Cortex of kidney (tissue), 1 donor: ENCODE data around the gene SASH1.
"Not testable (repeated sequence)": the region's sequence is repeated elsewhere in the genome, so short reads cannot be mapped to it uniquely, and the experiment has no call there.

ENCODE experiments used
- DNase-seq: peaks from one replicate; lab custom pipeline; 2025; lab: John Stamatoyannopoulos, UW

The SASH1 gene

DNA sequence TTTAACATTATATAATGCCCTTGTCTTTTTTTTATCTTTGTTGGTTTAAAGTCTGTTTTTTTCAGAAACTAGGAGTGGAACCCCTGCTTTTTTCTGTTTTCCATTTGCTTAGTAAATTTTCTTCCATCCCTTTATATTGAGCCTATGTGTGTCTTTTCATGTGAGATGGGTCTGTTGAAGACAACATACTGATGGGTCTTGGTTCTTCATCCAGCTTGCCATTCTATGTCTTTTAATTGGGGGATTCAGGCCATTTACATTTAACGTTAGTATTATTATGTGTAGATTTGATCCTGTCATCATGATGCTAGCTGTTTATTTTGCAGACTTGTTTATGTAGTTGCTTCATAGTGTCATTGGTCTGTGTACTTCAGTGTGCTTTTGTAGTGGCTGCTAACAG lies 243.0 kb downstream of the SASH1 start:
- not testable (repeated sequence) for DNase-seq

- DNase-seq, result no peak
Observed at GRCh38 chr6:148590883-148591282, 248.2 kb downstream of the SASH1 start.

- DNase-seq, result no peak
Observed at GRCh38 chr6:148591656-148592055, 249.0 kb downstream of the SASH1 start.

DNA sequence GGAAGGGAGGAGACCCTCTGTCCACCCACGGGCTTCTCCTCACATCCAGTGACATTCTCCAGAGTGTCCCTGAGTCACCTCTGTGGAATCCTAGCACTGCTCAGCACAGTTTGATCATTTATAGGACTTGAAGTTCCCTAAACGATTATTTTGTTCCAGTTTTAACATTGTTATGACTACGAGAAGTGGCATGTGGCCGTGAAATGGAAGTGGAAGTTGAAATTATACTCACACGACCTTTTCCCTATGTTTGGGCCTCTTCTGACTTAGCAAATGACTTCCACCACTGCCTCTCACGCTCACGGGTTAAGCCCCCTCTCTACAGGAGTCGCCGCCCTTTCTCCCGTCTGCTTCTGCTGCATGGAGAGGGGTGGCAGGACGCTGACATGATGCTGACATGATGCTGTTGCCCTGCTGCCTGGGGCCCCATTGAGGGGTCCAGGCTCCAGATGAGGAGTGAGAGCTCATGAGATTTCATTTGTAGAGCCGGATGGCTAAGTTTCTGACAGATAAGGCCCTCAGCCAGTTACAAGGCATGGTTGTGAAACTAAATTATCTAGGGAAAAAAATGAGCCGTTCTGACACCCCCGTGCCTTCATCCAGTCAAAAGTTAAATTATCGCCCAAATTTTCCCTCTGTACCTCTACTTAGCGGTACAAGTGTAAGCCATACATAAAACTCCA lies 250.6 kb downstream of the SASH1 start:
- DNase-seq, result no peak

DNA sequence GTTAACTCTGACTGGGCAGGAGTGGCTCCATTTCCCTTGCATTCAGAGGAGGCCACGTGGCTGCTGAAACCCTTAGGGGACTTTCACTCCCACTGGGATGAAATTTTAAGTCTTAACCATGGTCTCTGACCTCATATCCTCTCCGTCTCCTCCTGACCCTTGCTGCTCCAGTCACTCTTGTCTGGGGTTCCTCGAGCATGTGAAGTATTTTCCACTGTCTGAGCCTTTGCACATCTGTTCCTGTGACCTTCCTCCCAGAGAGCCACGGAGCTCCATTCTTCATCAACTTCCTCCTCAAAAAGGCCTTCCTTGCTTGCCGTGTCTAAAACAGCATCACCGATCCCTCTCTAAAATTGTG lies 251.2 kb downstream of the SASH1 start:
- DNase-seq, result no peak

DNA sequence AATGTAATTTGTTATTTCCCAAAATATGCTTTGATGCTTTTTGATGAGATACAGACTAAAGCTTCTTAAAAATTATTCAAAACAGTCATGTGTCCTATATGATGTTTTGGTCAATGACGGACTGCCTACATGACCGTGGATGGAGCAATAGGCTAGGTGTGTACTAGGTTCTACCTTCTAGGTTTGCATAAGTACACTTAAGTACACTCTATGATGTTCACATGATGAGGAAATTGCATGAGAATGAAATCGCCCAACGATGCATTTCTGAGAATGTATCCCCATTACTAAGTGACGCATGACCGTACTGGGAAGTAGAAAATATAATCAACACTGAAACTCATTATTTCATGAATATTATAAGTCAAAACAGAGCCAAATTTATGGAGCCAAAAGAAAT lies 252.9 kb downstream of the SASH1 start:
- no peak for DNase-seq

DNA sequence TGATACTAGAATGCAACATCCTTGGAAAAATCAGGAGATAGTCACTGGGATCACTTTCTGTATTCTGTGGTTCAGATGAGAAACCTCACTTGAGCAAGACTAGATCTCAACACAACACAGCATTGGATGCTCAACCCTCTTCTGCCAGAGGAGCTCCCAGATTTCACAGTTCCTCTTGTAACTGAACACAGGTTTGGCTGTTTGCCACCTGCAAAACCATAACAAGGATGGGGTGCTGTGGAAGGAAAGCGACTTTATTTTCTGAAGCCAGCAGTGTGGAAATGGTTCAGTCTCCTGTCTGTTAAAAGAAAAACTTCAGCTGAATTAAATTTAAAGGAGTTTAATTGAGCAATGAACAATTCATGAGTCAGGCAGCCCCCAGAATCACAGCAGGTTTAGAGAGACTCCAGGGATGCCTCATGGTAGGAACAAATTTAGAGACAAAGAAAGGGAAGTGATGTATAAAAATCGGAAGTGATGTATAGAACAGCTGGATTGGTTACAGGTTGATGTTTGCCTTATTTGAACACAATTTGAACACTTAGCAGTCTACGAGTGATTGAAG lies 254.3 kb downstream of the SASH1 start:
- DNase-seq, result no peak

DNA sequence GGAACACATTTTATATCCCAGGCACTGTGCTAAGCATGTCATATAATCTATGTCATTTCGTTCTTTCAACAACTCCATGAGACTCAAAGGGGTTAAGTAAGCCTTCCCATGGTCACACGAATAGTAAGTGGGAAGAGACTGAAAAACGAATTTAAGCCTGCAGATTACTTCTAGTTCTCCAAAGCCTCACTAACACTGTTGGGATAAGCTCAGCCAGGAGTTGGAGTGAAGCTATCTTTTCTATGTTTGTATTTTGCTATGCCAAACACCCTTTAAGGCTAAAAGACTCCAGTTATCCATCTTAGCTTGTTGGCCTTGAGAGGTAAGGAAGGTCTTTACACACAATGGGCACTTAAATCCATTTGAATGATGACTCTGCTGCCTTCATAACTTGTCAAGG lies 256.1 kb downstream of the SASH1 start:
- DNase-seq, result no peak

GRCh38 chr6:148599967-148600426 lies 257.4 kb downstream of the SASH1 start:
- no peak for DNase-seq
